Measurements from ENCODE around the gene TRAPPC10. TPM values are rescaled to one million over a fixed set of nuclear protein-coding genes. Genes with fewer than 3 reads are reported as not detected.

The TRAPPC10 gene
- total RNA-seq, 1 donor from 2014 or later: 24.7 TPM

DNA sequence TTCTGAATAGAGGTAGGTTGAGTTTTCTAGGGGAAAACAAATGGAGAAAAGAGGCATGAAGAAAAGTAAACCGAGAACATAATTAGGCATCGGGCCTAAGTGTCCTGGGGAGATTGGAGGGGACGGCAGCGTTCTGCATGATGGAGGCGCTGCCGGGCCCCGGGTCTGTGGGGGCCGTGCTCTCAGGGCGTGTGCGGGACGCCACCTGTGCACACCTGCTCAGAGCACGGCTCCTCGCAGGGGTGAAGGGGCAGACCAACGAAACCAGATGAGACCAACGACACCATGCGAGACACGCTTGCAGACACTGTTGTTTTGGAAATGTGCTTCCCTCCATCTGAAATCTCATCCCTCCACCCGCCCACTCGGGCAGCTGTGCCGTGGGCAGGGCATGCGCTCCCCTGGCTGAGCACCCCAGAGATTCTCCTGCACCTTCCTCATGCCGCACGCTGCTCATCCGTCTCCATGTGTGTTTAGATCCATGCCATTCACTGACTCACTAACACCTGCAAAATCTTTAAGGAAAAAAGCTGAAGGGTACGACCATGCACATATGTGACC lies 28.2 kb upstream of the TRAPPC10 start:
- DNase-seq: no peak

DNA sequence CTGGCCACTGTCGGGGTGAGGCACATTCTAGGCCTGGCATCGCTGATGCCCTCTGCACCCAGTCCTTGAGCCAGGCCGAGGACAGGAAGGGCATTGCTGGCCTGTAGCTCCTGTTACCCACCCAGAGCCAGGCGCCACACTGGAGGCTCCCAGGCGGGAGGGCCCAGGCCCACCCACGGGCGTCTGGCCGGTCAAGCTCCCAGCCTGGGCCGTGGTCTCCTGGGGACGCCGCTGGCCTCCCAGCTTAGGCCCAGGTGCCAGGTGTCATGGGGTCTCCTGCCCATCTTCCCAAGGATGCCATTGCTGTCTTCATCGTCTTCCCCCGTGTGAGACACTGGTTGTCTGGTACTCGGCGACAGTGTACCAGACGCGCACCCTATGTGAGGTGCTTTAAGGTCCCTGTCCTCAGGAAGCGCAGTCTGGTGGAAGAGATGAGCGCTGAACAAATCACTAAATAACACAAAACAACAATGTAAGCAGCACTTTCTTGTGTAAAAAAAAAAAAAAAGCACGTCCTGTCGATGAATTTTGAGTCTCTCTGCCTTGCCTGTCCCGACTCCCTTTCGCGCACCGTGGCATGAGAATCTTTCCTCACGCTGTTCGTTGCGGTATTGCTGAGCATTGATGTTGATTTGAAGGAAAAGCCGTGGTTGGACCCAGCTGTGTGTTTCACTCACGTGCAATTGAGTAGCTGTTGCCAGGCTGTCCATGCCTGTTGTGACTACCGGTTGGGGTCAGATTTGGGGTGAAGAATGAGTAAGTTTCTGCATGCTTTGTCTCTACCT lies 27.0 kb upstream of the TRAPPC10 start:
- peak; percentile 60 for DNase-seq

DNA sequence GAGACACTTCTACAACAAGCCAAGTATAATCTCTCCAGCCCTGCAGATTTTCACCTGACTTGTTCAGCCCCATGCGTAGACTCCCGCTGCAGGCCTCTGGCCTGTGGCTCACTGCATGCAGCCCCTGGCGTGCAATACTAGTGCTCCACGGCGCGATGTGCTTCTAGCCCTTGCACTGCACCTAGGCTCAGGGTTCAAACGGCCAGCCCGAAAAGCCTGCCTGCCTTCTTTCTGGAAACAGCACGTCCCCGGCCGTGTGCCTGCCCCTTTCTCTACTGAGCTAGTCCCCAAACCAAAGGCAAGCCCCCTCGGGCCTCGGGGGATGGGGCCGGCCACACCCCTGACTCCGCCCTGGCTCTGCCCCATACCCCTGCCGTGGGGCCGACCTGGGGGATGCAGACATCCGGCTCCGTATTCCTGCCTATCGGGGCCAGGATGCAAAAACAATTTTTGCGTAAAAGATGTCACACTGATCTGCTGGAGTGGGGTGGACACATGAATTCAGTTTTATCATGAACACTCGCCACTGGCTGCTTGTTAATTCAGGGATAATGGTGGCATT lies 26.3 kb upstream of the TRAPPC10 start:
- DNase-seq: peak; percentile 21

DNA sequence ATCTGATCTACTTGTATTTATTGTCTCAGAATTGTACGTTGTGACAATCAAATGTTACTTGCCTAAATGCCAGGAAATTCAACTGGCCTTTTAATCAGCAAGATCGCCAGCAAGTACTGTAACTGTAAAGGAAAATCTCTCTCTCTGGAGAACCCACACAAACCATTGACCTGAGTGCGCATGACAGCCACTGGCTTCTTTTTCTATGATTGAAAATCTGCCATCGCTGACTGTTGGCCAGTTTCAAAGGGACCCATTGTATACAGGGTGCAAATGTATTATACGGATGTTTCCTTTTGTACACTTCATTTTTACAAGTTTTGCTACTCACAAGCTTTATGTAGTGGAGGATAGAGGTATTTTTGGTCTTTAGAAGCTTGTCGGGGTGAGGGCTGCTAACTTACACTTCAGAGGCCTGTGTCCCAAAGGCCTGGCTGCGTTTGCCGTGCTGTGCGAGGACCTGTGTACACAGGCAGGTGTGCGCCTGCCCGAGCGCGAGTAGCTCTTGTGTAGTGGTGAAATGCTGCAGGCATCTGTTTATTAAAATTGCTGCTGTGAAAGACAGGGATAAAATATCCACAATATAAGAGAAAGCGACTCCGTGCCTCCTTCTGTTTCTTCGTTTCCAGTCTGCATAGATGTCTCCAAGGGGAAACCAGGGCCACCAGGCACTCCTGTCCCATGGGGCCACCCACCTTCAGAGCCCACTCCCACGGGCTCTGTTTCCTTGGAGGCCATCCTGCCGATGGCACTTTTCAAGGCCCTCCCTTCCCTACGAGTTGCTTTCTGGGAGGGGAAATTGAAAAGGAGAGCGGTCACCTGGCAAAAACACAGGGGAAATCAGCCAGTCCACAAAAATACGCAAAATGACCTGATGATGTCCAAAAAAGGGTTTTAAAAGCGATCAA lies 25.3 kb upstream of the TRAPPC10 start:
- no peak for DNase-seq

DNA sequence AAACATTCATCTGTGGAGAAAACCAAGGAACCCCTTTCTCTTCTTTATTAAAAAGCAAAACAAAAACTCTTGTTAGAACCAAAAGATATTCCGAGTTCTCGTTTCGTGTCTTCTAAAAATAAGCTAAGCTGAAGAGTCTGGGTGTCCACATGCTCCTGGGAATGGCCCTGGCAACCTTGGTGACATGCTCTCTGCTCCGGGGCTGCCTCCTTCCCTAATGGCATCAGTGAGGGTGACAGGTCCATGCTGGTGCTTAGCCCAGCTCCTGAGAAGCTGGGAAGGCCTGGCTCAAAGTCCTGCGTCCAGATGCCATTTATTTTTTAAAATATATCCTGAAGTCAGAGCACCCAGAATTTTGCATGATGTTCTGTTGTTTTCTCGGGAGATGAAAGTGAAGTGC lies 24.6 kb upstream of the TRAPPC10 start:
- DNase-seq: no peak

DNA sequence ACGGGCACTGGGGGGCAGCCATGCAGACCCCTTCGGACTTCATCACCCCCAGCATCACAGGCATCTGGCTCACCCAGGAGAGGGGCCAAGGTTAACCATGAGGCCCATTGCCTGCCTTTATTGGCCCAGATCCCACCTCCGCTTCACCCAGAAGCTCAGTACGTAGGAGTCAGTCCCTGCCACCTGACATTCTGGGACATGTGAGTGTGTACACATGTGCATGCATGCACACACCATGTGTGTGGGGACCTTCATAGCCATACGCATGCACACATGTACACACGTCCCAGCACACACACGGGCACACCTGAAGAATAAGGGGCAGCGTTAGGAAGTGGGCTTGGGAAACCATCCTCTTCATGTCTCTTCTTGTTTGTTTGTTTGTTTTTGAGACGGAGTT lies 24.1 kb upstream of the TRAPPC10 start:
- no peak for DNase-seq

DNA sequence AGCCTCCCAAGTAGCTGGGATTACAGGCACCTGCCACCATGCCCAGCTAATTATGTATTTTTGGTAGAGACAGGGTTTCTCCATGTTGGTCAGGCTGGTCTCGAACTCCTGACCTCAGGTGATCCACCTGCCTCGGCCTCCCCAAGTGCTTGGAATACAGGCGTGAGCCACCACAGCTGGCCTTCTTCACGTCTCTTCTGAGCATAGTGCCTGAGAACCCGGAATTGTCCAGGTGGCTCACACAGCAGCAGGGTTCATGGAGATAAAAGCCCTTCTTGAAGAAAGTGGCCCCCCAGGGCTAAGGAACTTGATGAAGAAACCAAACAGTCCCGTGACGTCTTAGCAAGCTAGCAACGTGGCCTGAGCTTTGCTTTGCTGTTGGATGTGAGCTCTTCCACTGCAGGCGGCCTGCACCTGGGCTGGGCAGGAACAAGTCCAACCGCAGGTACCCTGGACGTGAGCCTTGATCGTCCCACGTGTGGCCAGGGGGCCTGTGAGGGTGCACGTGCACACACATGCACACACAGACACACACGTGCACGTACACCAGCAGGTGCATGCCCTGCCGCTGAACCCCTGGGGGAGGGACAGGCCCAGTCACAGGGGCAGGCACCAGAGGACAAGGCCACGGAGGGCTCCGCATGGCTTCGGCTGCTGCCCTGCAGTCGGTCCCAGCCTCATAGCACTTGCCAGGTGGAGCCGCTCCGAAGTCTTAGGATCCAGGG lies 23.4 kb upstream of the TRAPPC10 start:
- no peak for DNase-seq

DNA sequence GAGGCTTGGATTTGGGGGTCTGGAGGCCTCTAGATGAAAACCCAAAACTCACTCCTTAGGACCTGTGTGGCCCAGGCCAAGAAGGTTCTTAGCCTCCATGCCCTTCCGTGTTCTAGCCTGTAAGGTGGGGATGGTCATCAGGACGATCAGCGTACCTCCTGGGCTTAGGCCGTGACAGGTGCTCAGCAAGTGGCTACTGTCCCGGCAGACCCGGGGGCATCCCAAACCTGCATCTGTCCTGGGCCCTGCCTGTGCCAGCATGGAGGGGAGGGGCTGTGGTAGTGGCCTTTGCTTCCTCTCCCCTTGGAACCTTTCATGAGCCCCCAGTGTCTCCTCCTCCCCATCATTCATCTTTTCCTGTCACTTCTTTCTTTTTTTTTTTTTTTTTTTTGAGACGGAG lies 22.7 kb upstream of the TRAPPC10 start:
- DNase-seq: no peak

DNA sequence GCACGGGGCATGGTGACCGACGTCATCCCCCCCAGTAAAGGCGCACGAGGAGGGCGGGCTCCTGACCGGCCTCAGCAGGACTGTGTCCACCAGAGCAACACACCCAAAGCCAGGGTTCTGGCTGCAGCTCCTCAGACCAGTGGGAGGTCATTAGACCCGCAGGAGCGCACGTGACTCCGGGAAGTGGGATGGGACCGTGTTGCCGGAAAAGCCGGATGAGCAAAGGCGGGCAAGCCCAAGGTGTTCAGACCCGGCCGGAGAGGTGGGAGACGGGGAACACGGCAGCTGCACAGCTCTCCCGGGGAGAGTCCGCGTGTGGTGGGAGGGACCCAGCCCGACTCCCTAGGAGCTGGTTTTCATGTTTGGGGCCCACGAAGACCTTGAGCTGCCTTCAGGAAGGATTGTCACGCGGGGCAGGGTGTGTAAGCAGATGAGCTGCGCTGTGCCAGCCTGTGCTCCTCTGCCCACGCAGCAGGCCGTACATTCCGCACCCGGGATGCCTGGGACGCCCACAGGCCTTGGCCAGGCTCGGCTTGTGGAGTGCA lies 20.6 kb upstream of the TRAPPC10 start:
- no peak for DNase-seq

DNA sequence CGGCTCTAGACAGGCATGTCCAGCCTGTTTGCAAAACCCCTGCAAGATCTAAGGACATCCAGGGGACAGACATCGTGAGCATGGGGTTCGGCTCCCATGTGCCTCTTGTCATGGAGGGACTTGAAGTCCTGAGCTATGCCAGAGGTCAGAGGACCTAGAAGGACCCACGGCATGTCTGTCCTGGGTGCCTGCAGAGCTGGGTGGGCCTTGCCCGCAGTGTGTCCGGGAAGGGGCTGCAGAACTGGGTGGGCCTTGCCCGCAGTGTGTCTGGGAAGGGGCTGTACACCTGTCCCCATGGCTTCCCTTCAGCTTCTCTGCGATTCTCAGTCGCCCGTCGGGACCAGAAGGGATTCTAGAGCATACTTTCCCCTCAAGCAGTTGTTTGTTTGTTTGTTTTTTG lies 20.0 kb upstream of the TRAPPC10 start:
- no peak for DNase-seq

DNA sequence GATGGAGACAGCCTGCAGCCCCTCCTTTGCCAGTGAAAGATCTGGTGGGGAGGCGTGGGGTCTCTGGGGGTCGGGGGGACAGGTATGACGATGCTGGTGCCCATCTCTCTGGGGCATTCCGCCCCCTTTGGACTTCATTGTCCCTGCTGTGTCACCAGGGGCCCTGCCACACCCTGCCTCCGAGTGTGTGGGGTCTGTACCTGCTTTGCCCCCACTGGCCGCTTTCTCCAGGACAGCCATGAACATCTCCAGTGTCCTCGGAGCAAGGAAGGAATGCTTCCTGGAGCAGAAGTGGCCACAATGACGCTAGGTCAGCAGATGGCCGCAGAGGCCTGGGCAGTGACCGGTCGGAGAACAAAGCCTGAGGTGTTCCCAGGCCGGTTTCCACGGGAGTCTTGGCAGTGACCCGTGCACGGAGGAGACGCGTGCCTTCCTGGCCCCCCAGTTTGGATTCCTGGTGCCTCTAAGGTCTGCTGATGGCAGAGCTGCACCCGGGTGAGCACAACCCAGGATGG lies 18.6 kb upstream of the TRAPPC10 start:
- no peak for DNase-seq

DNA sequence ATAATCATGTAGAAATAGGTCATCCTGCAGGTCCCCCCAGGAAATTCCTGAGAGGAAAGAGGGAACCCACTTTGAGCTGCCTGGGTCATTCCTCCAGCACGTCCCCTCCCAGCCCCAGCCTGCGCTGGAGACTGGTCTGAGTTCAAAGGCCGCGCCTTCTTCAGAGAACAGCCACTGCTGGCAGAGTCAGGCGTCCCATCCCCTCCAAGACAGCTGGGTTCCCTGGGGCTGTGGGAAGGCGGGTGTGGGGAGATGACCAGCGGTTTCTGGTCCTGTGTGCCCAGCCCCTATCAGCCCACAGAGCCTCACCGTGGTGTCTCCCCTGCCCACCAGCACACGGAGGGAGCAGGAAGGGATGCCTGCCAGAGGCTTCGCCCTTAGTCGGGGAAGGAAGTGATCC lies 18.0 kb upstream of the TRAPPC10 start:
- no peak for DNase-seq

DNA sequence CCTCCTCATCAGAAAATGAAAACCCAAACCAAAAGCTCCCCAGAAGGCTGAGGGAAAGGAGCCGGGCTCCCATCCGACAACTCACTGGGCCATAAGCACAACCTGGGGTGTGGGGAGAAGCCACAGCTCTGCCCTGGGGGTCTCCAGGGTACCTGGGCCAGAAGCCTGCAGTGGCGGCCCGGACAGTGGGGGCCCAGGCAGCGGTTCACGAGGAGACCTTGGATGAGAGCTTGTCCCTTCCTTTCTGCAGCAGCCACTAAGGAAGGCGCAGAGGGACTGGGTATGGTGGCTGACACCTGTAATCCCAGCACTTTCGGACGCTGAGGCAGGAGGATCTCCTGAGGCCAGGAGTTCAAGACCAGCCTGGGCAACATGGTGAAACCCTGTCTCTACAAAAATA lies 17.5 kb upstream of the TRAPPC10 start:
- DNase-seq: no peak

DNA sequence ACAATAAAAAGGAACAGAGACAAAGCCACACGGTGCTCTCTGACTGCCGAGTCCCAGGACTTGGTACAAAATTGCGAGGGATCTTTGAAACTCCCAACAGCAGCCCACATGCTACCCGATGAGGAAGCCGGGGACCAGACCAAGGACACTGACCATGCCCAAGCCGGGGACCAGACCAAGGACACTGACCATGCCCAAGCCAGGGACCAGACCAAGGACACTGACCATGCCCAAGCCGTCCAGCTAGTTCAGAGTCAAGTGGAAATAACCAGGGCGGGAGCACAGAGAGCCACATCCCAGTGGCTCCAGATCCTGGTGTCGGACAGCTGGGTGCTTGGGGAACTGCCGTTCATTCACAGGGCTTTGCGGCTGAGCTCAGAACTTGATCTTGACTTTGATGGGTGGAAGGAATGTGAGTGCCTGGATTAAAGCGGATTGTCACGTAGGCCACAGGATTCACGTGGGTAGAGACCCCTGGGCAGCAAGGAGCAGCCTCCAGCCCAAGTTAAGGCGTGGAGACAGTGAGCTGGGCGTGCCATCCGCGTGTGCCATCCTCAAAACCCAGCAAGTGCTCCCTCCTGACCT lies 16.5 kb upstream of the TRAPPC10 start:
- peak; percentile 65 for DNase-seq

DNA sequence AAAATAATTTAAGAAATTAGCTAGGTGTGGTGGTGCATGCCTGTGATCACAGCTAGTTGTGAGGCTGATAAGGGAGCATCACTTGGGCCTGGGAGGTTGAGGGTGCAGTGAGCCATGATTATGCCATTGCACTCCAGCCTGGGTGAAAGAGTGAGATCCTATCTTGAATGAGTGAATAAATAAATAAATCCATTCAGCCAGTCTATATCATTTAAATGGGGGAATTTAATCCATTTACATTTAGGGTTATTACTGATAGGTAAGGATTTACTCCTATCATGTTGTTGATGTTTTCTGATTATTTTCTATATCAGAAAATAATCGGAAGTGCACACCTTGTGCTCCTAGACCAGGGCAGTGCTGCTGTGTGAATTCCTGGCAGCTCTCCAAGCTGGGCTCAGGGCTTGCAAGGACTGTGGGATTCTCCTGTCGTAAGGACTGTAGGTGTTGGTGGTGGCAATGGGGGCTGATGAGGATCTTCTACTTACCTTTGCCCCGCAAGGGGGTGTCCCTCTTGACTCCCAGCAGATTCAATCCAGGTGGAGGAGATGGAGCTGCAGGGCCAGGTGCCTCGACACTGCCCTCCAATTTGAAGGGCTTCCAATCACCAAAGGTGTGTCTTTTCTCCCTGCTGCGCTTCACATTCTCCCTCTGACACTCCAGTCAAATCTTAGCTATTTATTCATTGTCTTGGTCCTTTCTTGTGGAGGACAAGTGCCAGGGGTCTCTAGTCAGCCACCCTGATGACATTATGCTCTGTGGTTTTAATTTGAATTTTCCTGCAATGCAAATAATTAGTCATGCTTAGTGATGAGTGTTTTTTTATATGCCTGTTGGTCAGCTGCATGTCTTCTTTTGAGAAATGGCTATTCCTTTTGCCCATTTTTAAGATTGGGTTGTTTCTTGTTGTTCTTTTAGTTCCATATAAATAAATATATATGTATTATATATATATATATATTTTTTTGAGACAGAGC lies 14.1 kb upstream of the TRAPPC10 start:
- no peak for DNase-seq

DNA sequence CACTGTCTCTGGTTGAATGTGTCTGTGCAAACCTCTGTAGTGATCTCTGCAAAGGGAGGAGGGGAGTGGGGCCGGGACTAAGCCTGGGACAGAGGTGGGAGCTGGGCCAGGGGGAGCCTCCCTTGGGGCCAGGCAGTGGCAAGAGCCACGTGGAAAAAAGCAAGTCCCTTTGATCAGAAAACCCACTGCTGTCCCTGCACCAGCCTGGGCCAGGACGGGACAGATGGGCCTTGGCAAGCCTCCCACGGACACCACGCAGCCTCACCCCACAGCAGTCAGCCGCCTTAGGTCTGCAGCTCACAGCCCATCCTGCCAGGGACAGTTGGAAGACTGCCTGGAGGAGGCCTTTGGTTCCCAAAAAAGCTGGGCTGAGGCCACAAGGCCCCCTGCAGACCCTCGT lies 11.7 kb upstream of the TRAPPC10 start:
- peak; percentile 29 for DNase-seq

DNA sequence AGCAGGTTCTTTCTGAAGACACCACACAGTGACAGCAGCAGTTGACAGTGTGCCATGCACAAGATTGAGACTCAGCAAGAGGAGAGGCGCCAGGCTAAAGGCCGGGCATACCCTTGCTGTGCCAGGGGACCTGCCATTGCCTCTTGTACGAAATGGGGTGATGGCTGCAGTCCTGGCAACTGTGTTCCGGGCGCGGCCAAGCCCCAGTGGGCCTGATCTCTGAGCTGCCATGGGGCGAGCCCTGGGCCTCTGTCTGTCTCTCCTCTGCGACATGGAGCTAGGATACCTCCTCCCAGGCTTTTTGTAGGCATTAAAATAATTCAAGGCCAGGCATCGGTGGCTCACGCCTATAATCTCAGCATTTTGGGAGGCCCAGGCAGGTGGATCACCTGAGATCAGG lies 9.6 kb upstream of the TRAPPC10 start:
- no peak for DNase-seq

DNA sequence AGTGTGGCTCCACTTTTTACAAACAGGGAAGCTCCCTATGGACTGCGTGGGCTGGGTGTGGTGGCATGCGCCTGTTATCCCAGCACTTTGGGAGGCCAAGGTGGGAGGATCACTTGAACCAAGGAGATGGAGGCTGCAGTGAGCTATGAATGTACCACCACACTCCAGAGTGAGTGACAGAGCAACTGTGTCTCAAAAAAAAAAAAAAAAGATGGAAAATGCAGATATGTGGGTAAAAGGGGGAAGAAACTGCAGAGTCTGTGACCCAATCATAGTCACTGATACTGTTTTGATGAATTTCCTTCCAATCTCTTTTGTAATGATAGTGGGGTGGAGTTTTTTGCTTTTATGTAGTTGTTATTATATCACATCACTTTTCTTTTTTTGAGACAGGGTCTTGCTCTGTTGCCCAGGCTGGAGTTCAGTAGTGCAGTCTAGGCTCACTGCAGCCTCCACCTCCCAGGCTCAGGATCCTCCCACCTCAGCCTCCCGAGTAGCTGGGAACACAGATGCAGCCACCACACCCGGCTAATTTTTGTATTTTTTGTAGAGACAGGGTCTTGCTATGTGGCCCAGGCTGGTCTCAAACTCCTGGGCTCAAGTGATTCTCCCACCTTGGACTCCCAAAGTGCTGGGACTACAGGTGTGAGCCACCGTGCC lies 8.7 kb upstream of the TRAPPC10 start:
- DNase-seq: no peak

DNA sequence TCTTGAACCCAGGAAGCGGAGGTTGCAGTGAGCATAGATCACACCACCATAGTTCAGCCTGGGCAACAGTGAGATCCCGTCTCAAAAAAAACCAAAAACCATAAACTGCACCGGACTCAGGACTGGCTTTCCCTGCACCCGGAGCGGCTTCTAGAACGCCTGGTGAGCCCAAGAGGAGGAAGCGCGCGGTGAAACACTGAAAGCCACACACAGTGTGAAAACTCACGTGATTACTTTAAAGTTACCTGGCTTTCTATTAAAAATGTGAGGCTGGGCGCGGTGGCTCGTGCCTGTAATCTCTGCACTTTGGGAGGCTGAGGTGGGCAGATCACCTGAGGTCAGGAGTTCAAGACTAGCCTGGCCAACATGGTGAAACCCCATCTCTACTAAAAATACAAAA lies 7.0 kb upstream of the TRAPPC10 start:
- DNase-seq: no peak

Measured in tongue (tissue), 2 donors.